Measurements from ENCODE around the gene YAE1.

- TF ChIP-seq CTCF (IDR thresholded peaks at IDR 0.05) (no peak), POLR2A (IDR thresholded peaks at IDR 0.05; ENCODE audit: low read depth) (no peak), EP300 (IDR thresholded peaks at IDR 0.05) (no peak), POLR2AphosphoS5 (IDR thresholded peaks at IDR 0.05) (no peak)
These were observed 38.9 kb downstream of the YAE1 start for GRCh38 chr7:39605087-39605486.
